GM23338 (cell line): Measurements from ENCODE around the gene SAMD4A. TPM values are rescaled to one million over a fixed set of nuclear protein-coding genes. Genes with fewer than 3 reads are reported as not detected.

ENCODE experiments used
- ATAC-seq: fragments of 200-7000 bp; cut with Tn5 transposase; 3 replicates; pipeline ENCODE4 v1.9.1; 2020
- DNase-seq: peaks from one replicate; pipeline ENCODE4 v3.0.0-alpha.2; 2015; ENCODE audit warnings: low spot score
- H2AFZ ChIP-seq: fragments of 200-600 bp; sonication (generic); 2 replicates; pipeline ENCODE4 v1.8.0; 2016; ENCODE audit warnings: antibody characterized with exemption, mild to moderate bottlenecking, moderate library complexity
- H3F3A ChIP-seq: fragments of 200-600 bp; sonication (generic); replicated peaks from 2 replicates; pipeline ENCODE4 v1.8.0; 2017; ENCODE audit warnings: antibody characterized with exemption, mixed run types, low read depth
- H3K27ac ChIP-seq: fragments of 200-600 bp; sonication (generic); 2 replicates; pipeline ENCODE4 v1.6.1; 2016; ENCODE audit warnings: low read depth
- H3K27me3 ChIP-seq: fragments of 200-600 bp; sonication (generic); 2 replicates; pipeline ENCODE4 v1.8.0; 2016; ENCODE audit warnings: mild to moderate bottlenecking, mixed run types, moderate library complexity; ENCODE audit not compliant: insufficient read depth
- H3K36me3 ChIP-seq: fragments of 200-600 bp; sonication (generic); 2 replicates; pipeline ENCODE4 v1.8.0; 2016; ENCODE audit warnings: mild to moderate bottlenecking; ENCODE audit not compliant: insufficient read depth
- H3K4me1 ChIP-seq: fragments of 200-600 bp; sonication (generic); 2 replicates; pipeline ENCODE4 v1.8.0; 2016; ENCODE audit warnings: mild to moderate bottlenecking, moderate library complexity; ENCODE audit not compliant: insufficient read depth
- H3K4me2 ChIP-seq: fragments of 200-600 bp; sonication (generic); 2 replicates; pipeline ENCODE4 v1.7.1; 2017; ENCODE audit warnings: mixed run types
- H3K4me3 ChIP-seq: fragments of 200-600 bp; sonication (generic); 2 replicates; pipeline ENCODE4 v1.6.1; 2016; ENCODE audit warnings: mixed run types
- H3K79me2 ChIP-seq: fragments of 200-600 bp; sonication (generic); replicated peaks from 2 replicates; pipeline ENCODE4 v1.8.0; 2017; ENCODE audit warnings: mild to moderate bottlenecking; ENCODE audit not compliant: insufficient read depth
- H3K9me2 ChIP-seq: fragments of 200-600 bp; sonication (generic); 2 replicates; pipeline ENCODE4 v1.8.0; 2017; ENCODE audit not compliant: insufficient read depth
- H4K20me1 ChIP-seq: fragments of 200-600 bp; sonication (generic); replicated peaks from 2 replicates; pipeline ENCODE4 v1.8.0; 2017; ENCODE audit warnings: mild to moderate bottlenecking; ENCODE audit not compliant: insufficient read depth
- H3K27ac Mint-ChIP-seq: 2 replicates; pipeline ENCODE4 v1.8.0; 2020; ENCODE audit warnings: inconsistent platforms, mild to moderate bottlenecking, moderate library complexity, mixed read lengths
- H3K27me3 Mint-ChIP-seq: 3 replicates; pipeline ENCODE4 v1.8.0; 2022; ENCODE audit warnings: low read depth, mild to moderate bottlenecking, moderate library complexity, mixed read lengths, inconsistent platforms; ENCODE audit not compliant: insufficient read depth, poor library complexity
- H3K36me3 Mint-ChIP-seq: 3 replicates; pipeline ENCODE4 v1.8.0; 2021; ENCODE audit warnings: low read depth, mild to moderate bottlenecking, inconsistent platforms, moderate library complexity, mixed read lengths
- H3K4me1 Mint-ChIP-seq: 3 replicates; pipeline ENCODE4 v1.8.0; 2020; ENCODE audit warnings: mild to moderate bottlenecking, inconsistent platforms, mixed read lengths
- H3K4me3 Mint-ChIP-seq: 3 replicates; pipeline ENCODE4 v1.8.0; 2021; ENCODE audit warnings: moderate library complexity, mild to moderate bottlenecking, inconsistent platforms, mixed read lengths
- H3K9me3 Mint-ChIP-seq: 3 replicates; pipeline ENCODE4 v1.8.0; 2020; ENCODE audit warnings: moderate library complexity, mild to moderate bottlenecking, inconsistent platforms, mixed read lengths
- CREB1 ChIP-seq: fragments of 250-450 bp; sonication (Bioruptor Pico); IDR thresholded peaks from 2 replicates; pipeline ENCODE4 v1.5.0; 2020; ENCODE audit warnings: low read depth, mild to moderate bottlenecking, moderate library complexity
- CTCF ChIP-seq, 2 experiments: fragments of 200-600 bp in 1 of 2; sonication (generic) in 1 of 2; conservative IDR thresholded peaks; 2 replicates each; pipeline versions ENCODE4 v1.5.1 to v1.6.1; 2016 to 2017; ENCODE audit warnings: antibody characterized with exemption in 2 of 2, low read depth in 2 of 2, mild to moderate bottlenecking in 2 of 2, moderate library complexity in 1 of 2
- ETS1 ChIP-seq: IDR thresholded peaks from 2 replicates; pipeline ENCODE4 v1.6.1; 2016; ENCODE audit warnings: antibody characterized with exemption
- EZH2 ChIP-seq: fragments of 200-600 bp; sonication (generic); IDR thresholded peaks from one replicate; pipeline ENCODE4 v1.8.0; 2017; ENCODE audit warnings: antibody characterized with exemption, mild to moderate bottlenecking, low read depth; ENCODE audit not compliant: unreplicated experiment
- EZH2phosphoT487 ChIP-seq: fragments of 200-600 bp; sonication (generic); IDR thresholded peaks from one replicate; pipeline ENCODE4 v1.8.1; 2018; ENCODE audit warnings: antibody characterized with exemption; ENCODE audit not compliant: unreplicated experiment
- JUNB ChIP-seq: IDR thresholded peaks from one replicate; pipeline ENCODE4 v1.6.1; 2016; ENCODE audit warnings: antibody characterized with exemption; ENCODE audit not compliant: unreplicated experiment
- NANOG ChIP-seq: IDR thresholded peaks from 2 replicates; pipeline ENCODE4 v1.6.1; 2016; ENCODE audit warnings: antibody characterized with exemption, borderline replicate concordance
- POLR2AphosphoS5 ChIP-seq: IDR thresholded peaks from 2 replicates; pipeline ENCODE4 v1.6.1; 2016; ENCODE audit warnings: antibody characterized with exemption, low read depth
- REST ChIP-seq: IDR thresholded peaks from one replicate; pipeline ENCODE4 v1.6.1; 2018; ENCODE audit warnings: antibody characterized with exemption; ENCODE audit not compliant: unreplicated experiment
- STAT1 ChIP-seq: IDR thresholded peaks from one replicate; pipeline ENCODE4 v1.6.1; 2016; ENCODE audit warnings: antibody characterized with exemption; ENCODE audit not compliant: unreplicated experiment
- ZNF114 ChIP-seq: fragments of 250-450 bp; sonication (Bioruptor Pico); IDR thresholded peaks from 2 replicates; pipeline ENCODE4 v1.5.0; 2020; ENCODE audit warnings: mild to moderate bottlenecking, moderate library complexity
- ZNF331 ChIP-seq: fragments of 250-450 bp; sonication (Bioruptor Pico); IDR thresholded peaks from 2 replicates; pipeline ENCODE4 v1.5.0; 2020; ENCODE audit warnings: low read depth, mild to moderate bottlenecking, moderate library complexity
- ZNF462 ChIP-seq: fragments of 250-450 bp; sonication (Bioruptor Pico); IDR thresholded peaks from 2 replicates; pipeline ENCODE4 v1.5.0; 2020; ENCODE audit warnings: mild to moderate bottlenecking, moderate library complexity
- polyA plus RNA-seq: library from polyadenylated mRNA; unstranded; fragments of >200 nt; fragmentation: Nextera tagmentation; extraction: Ambion mirVana; gene quantifications from 2 replicates; pipeline ENCODE4 v1.2.1, GENCODE V29; 2016
- total RNA-seq: library from RNA; depleted of rRNA; stranded (reverse); fragments of >200 nt; shearing (Covaris generic); gene quantifications from 2 replicates; pipeline ENCODE4 v1.2.3, GENCODE V29; 2014

The SAMD4A gene
- total and polyA plus RNA-seq, 2 experiments from 2014 or later = 1.6 to 6.9 TPM

GRCh38 chr14:54686219-54686870, 119.4 kb downstream of the SAMD4A start:
- no peak for ATAC-seq
- H4K20me1 ChIP-seq = no peaks in the 10 kb centered on the region
- H3K4me3 ChIP-seq = no peak overlapping the region
- H3K4me2 ChIP-seq = no peak overlapping the region
- H3K27ac ChIP-seq = no peak overlapping the region
- peaks cover 36% of the 10 kb centered on the region for H3K4me1 ChIP-seq
- no peak overlapping the region for H2AFZ ChIP-seq
- peaks cover 2% of the 10 kb centered on the region for H3K27me3 Mint-ChIP-seq
- H3K36me3 Mint-ChIP-seq = no peaks in the 10 kb centered on the region
- H3K4me1 Mint-ChIP-seq = peaks cover 43% of the 10 kb centered on the region
- H3K79me2 ChIP-seq = 0 out of 2 replicates have a peak, but pooled peaks cover 11% of the 10 kb centered on the region
- H3F3A ChIP-seq = no peaks in the 10 kb centered on the region
- H3K4me3 Mint-ChIP-seq = no peak overlapping the region
- no peak overlapping the region; the same call in 1 of the 2 replicates for H3K27ac Mint-ChIP-seq
- peaks cover 7% of the 10 kb centered on the region; the same call in 1 of the 2 replicates for H3K9me2 ChIP-seq
- H3K9me3 Mint-ChIP-seq = no peaks in the 10 kb centered on the region; the same call in 2 of the 3 replicates
- no peaks in the 10 kb centered on the region for H3K27me3 ChIP-seq
- TF ChIP-seq JUNB = no peak
- TF ChIP-seq CREB1 (CRISPR knock-in tag) = no peak
- TF ChIP-seq ETS1 = no peak
- TF ChIP-seq REST = no peak
- no peak for TF ChIP-seq CTCF (conservative IDR thresholded peaks at IDR 0.05; ENCODE audit: low read depth in 2 of 2)
- TF ChIP-seq POLR2AphosphoS5 = no peak
- no peak for TF ChIP-seq EZH2
- no peak for TF ChIP-seq NANOG
- no peak for TF ChIP-seq ZNF114 (CRISPR knock-in tag)
- no peak for TF ChIP-seq STAT1
- no peak for TF ChIP-seq ZNF462 (CRISPR knock-in tag)
- no peak for TF ChIP-seq ZNF331 (CRISPR knock-in tag)
- TF ChIP-seq EZH2phosphoT487 = no peak
- no peak for DNase-seq
- no peaks in the 10 kb centered on the region for H3K36me3 ChIP-seq
